IMR-90 (cell line): ENCODE results near the gene VIPR1. TPM values are rescaled to one million over a fixed set of nuclear protein-coding genes. Genes with fewer than 3 reads are reported as not detected.

ENCODE experiments used
- ATAC-seq: fragments of 200-7000 bp; cut with Tn5 transposase; 2 replicates; pipeline ENCODE4 v1.9.1; 2020; ENCODE audit warnings: low read depth, mild to moderate bottlenecking, moderate library complexity
- BruUV-seq: library from RNA; stranded (reverse); fragments of 400-500 nt; replicated peaks from 2 replicates; lab custom pipeline; 2021; lab: Mats Ljungman, UMichigan
- CTCF ChIA-PET: fragments of 300-600 bp; formaldehyde crosslinking; extraction: SDS; loops from one replicate; lab custom pipeline; 2021; ENCODE audit warnings: antibody characterized with exemption; lab: Yijun Ruan, JAX
- POLR2A ChIA-PET: fragments of 300-600 bp; sonication (Branson Sonifier 250); formaldehyde crosslinking; loops from one replicate; lab custom pipeline; 2022; ENCODE audit warnings: antibody characterized with exemption; ENCODE audit not compliant: unreplicated experiment; lab: Charles Lee
- DNase-seq: peaks from one replicate; pipeline ENCODE4 v3.0.0; 2013
- H2AFZ ChIP-seq: replicated peaks from 2 replicates; pipeline ENCODE3; 2013; ENCODE audit warnings: low read length, mild to moderate bottlenecking; ENCODE audit not compliant: poor library complexity
- H2AK5ac ChIP-seq: 2 replicates; pipeline ENCODE4 v1.6.1; 2013; ENCODE audit warnings: low read depth, low read length, inconsistent platforms
- H2AK9ac ChIP-seq: replicated peaks from 2 replicates; pipeline ENCODE3; 2013; ENCODE audit warnings: mild to moderate bottlenecking, low read depth, low read length, moderate library complexity; ENCODE audit not compliant: poor library complexity
- H2BK120ac ChIP-seq: 2 replicates; pipeline ENCODE4 v1.6.1; 2013; ENCODE audit warnings: low read depth, low read length, inconsistent platforms
- H2BK15ac ChIP-seq: 3 replicates; pipeline ENCODE4 v1.6.1; 2013; ENCODE audit warnings: low read depth, low read length, inconsistent platforms
- H2BK20ac ChIP-seq: 2 replicates; pipeline ENCODE4 v1.6.1; 2013; ENCODE audit warnings: low read depth, mild to moderate bottlenecking, inconsistent platforms, low read length, moderate library complexity
- H2BK5ac ChIP-seq: 2 replicates; pipeline ENCODE4 v1.6.1; 2013; ENCODE audit warnings: mild to moderate bottlenecking, low read depth, low read length, inconsistent platforms; ENCODE audit not compliant: poor library complexity, severe bottlenecking
- H3K14ac ChIP-seq: replicated peaks from 2 replicates; pipeline ENCODE4 v1.6.1; 2013; ENCODE audit warnings: low read depth, low read length, inconsistent platforms
- H3K18ac ChIP-seq: 2 replicates; pipeline ENCODE4 v1.6.1; 2013; ENCODE audit warnings: low read depth, low read length, control low read depth
- H3K23ac ChIP-seq: 2 replicates; pipeline ENCODE4 v1.6.1; 2013; ENCODE audit warnings: low read depth, low read length, inconsistent platforms
- H3K27ac ChIP-seq: 2 replicates; pipeline ENCODE4 v1.5.1; 2013; ENCODE audit warnings: mild to moderate bottlenecking, control low read depth, low read length; ENCODE audit not compliant: insufficient read depth
- H3K27me3 ChIP-seq: 2 replicates; pipeline ENCODE4 v1.6.1; 2013; ENCODE audit warnings: low read length; ENCODE audit not compliant: control insufficient read depth, insufficient read depth
- H3K36me3 ChIP-seq: 2 replicates; pipeline ENCODE4 v1.6.1; 2013; ENCODE audit warnings: low read length, mixed read lengths; ENCODE audit not compliant: control insufficient read depth, insufficient read depth
- H3K4ac ChIP-seq: 2 replicates; pipeline ENCODE4 v1.6.1; 2013; ENCODE audit warnings: low read depth, low read length, inconsistent platforms
- H3K4me1 ChIP-seq: 2 replicates; pipeline ENCODE4 v1.6.1; 2013; ENCODE audit warnings: low read length, mixed read lengths; ENCODE audit not compliant: control insufficient read depth, insufficient read depth
- H3K4me2 ChIP-seq: 2 replicates; pipeline ENCODE4 v1.6.1; 2013; ENCODE audit warnings: low read depth, mild to moderate bottlenecking, control low read depth, low read length, moderate library complexity
- H3K4me3 ChIP-seq: 2 replicates; pipeline ENCODE4 v1.5.1; 2013; ENCODE audit warnings: low read depth, mild to moderate bottlenecking, control low read depth, low read length, moderate library complexity; ENCODE audit not compliant: insufficient read depth
- H3K56ac ChIP-seq: 2 replicates; pipeline ENCODE4 v1.6.1; 2013; ENCODE audit warnings: low read length, inconsistent platforms; ENCODE audit not compliant: insufficient read depth; ENCODE audit errors: extremely low read depth
- H3K79me1 ChIP-seq, 2 experiments: 2 replicates each; pipeline ENCODE4 v1.6.1; 2013; ENCODE audit warnings: low read length in 2 of 2, inconsistent platforms in 1 of 2, low read depth in 1 of 2
- H3K9ac ChIP-seq: 2 replicates; pipeline ENCODE4 v1.6.1; 2013; ENCODE audit warnings: low read depth, low read length, control low read depth
- H3K9me1 ChIP-seq: 2 replicates; pipeline ENCODE4 v1.6.1; 2013; ENCODE audit warnings: low read length, inconsistent platforms; ENCODE audit not compliant: insufficient read depth
- H3K9me3 ChIP-seq: 2 replicates; pipeline ENCODE4 v1.6.1; 2013; ENCODE audit warnings: low read length; ENCODE audit not compliant: control insufficient read depth, insufficient read depth
- H4K20me1 ChIP-seq: 2 replicates; pipeline ENCODE4 v1.6.1; 2013; ENCODE audit warnings: low read length, inconsistent platforms; ENCODE audit not compliant: insufficient read depth
- H4K5ac ChIP-seq: 2 replicates; pipeline ENCODE4 v1.6.1; 2013; ENCODE audit warnings: mild to moderate bottlenecking, low read depth, low read length, control low read depth
- H4K8ac ChIP-seq, 2 experiments: 2 replicates each; pipeline ENCODE4 v1.6.1; 2013; ENCODE audit warnings: low read depth in 2 of 2, low read length in 2 of 2, control low read depth in 1 of 2, inconsistent platforms in 1 of 2
- H4K91ac ChIP-seq: 2 replicates; pipeline ENCODE4 v1.6.1; 2013; ENCODE audit warnings: low read depth, low read length, inconsistent platforms; ENCODE audit not compliant: insufficient read depth
- MAFK ChIP-seq: IDR thresholded peaks from 2 replicates; pipeline ENCODE4 v1.6.1; 2012; ENCODE audit warnings: low read depth, low read length, improper control_type of control experiment
- POLR2A ChIP-seq: IDR thresholded peaks from 2 replicates; pipeline ENCODE4 v1.6.1; 2012; ENCODE audit warnings: mild to moderate bottlenecking, low read depth, low read length
- WGBS, 2 experiments: methylation state at CpG; one replicate each; pipeline versions ENCODE4 v1.1.5 to v1.1.7; 2013; ENCODE audit warnings: missing lambda C conversion rate in 2 of 2; ENCODE audit not compliant: insufficient read length in 1 of 2; ENCODE audit errors: extremely low coverage in 2 of 2; 5-methylcytosine and 5-hydroxymethylcytosine counted together
- dilution Hi-C: fragments of 300-500 bp; cut with HindIII; formaldehyde crosslinking; loops from one replicate; pipeline ENCODE4 v1.14.3; 2018; ENCODE audit warnings: low sequenced_read_pairs; ENCODE audit not compliant: unreplicated experiment
- in situ Hi-C: fragments of 300-500 bp; cut with MboI; formaldehyde crosslinking; loops from 3 replicates; pipeline ENCODE4 v1.14.3; 2019; ENCODE audit warnings: low sequenced_read_pairs, inconsistent platforms, mixed read lengths
- intact Hi-C: fragments of 100-400 bp; cut with micrococcal nuclease; formaldehyde crosslinking; loops from 2 replicates; pipeline ENCODE4 v1.10.0; 2022
- polyA plus RNA-seq, 3 experiments: library from polyadenylated mRNA; depleted of rRNA; stranded (reverse); fragments of >200 nt; gene quantifications; 2 replicates each; pipeline ENCODE4 v1.2.3, GENCODE V29; 2012; ENCODE audit warnings: low replicate concordance in 1 of 3
- total RNA-seq: library from RNA; depleted of rRNA; stranded (reverse); fragments of >200 nt; gene quantifications from 2 replicates; pipeline ENCODE4 v1.2.3, GENCODE V29; 2012

VIPR1 gene
- total and polyA plus RNA-seq, 2 of the 4 experiments (the other 2 are of a cell fraction) = not detected

- no peaks in the 10 kb centered on the region for H3K36me3 ChIP-seq
- H3K4ac ChIP-seq = no peak overlapping the region
- intact Hi-C loops = no loop called here
- DNase-seq = no peak
- ATAC-seq = no peak
- no peak overlapping the region for H3K56ac ChIP-seq
- H3K4me2 ChIP-seq = no peak overlapping the region
- H2AK9ac ChIP-seq = no peak overlapping the region
- no peak overlapping the region for H3K9ac ChIP-seq
- H3K4me1 ChIP-seq = no peaks in the 10 kb centered on the region
- POLR2A ChIA-PET = no interaction called here
- H3K9me1 ChIP-seq = no peaks in the 10 kb centered on the region
- H3K23ac ChIP-seq = no peak overlapping the region
- H4K8ac ChIP-seq = no peak overlapping the region
- H4K5ac ChIP-seq = no peak overlapping the region
- H3K9me3 ChIP-seq = no peaks in the 10 kb centered on the region
- H3K27ac ChIP-seq = no peak overlapping the region
- H2AFZ ChIP-seq = no peak overlapping the region
- in situ Hi-C loops = no loop called here
- no TSS peak for BruUV-seq
- dilution Hi-C loops = no loop called here
- no peak overlapping the region for H2BK5ac ChIP-seq
- CTCF ChIA-PET = no interaction called here
- no peak overlapping the region for H2BK20ac ChIP-seq
- H4K20me1 ChIP-seq = no peaks in the 10 kb centered on the region
- 80% methylated on average over 1 of the region's 3 CpGs; no CpG with 5 or more reads in 1 of the 2 experiments for WGBS, 2 experiments
- no peak overlapping the region for H2BK15ac ChIP-seq
- H3K79me1 ChIP-seq = no peaks in the 10 kb centered on the region
- no peak for TF ChIP-seq MAFK
- no peak for TF ChIP-seq POLR2A
- H4K91ac ChIP-seq = no peak overlapping the region
- H2AK5ac ChIP-seq = no peak overlapping the region
- H3K27me3 ChIP-seq = peaks cover 2% of the 10 kb centered on the region; the same call in 1 of the 2 replicates
- no peak overlapping the region for H3K14ac ChIP-seq
- no peak overlapping the region for H3K18ac ChIP-seq
- no peak overlapping the region for H3K4me3 ChIP-seq
- H2BK120ac ChIP-seq = no peak overlapping the region
Measured at GRCh38 chr3:42491881-42492507, 10.4 kb upstream of the VIPR1 start.
